NCI-H526 treated with DMSO at 0.1 percent for 48 hours (cell line): ENCODE results near the gene TMPO.
"Not testable (repeated sequence)": the region's sequence is repeated elsewhere in the genome, so short reads cannot be mapped to it uniquely, and the experiment has no call there.

ENCODE experiments used
- DNase-seq: peaks from one replicate; lab custom pipeline; 2025; lab: John Stamatoyannopoulos, UW

The TMPO gene

DNA sequence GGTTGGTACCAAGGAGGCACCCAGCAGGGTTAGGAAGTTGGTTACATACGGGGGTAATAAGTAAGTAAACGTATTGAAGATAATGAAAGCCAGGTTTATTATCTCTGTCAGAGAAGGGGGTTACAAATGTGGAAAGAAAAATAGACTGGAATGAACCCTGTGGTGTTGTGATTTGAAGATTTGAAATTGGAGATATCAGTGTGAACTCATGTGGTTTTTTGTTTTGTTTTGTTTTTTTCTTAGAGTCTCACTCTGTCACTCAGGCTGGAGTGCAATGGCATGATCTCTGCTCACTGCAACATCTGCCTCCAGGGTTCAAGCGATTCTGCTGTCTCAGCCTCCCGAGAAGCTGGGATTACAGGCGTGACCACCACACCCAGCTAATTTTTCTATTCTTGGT is 64.0 kb downstream of the TMPO start:
- no peak for DNase-seq

DNA sequence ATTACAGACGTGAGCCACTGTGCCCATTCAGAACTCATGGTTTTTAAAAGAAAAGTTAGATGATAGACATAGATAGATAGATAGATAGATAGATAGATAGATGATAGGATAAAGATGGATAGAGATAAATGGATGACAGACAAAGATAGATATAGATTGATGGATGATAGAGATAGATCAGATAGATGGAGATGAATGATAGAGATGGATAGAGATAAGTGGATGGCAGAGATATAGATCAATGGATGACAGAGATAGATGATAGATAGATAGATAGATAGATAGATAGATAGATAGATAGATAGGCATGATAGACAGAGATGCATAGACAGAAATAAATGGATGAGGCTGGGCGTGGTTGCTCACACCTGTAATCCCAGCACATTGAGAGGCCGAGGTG is 64.4 kb downstream of the TMPO start:
- no peak for DNase-seq

DNA sequence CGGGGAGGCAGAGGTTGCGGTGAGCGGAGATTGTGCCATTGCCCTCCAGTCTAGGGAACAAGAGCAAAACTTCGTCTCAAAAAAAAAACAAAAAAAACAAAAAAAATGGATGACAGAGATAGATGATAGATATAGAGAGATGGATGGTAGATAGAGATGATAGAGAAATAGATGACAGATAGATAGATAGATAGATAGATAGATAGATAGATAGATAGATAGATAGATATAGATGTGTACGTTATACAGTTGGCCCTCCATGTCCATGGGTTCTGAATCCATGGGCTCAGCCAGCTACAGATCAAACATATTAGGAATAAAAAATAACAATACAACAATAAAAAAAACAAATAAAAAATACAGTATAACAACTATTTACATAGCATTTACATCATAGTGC is 65.3 kb downstream of the TMPO start:
- no peak for DNase-seq

DNA sequence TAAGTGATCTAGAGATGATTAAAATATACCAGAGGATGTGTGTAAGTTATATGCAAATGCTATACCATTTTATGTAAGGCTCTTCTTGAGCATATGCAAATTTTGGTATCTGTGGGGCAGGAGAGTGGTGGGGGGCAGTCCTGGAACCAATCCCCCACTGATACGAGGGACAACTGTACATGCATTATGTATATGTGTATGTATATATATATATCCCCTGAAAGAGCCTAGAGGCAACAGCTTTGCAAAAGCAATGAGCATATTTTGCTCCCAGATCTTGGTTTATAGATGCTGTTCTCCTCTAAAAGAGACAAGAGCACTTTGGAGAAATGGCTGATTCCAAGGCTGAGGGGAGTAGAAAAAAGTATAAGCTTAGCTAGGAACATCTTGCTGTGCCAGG is 65.7 kb downstream of the TMPO start:
- peak; percentile 60 for DNase-seq

GRCh38 chr12:98582093-98582492 is 66.7 kb downstream of the TMPO start:
- no peak for DNase-seq

DNA sequence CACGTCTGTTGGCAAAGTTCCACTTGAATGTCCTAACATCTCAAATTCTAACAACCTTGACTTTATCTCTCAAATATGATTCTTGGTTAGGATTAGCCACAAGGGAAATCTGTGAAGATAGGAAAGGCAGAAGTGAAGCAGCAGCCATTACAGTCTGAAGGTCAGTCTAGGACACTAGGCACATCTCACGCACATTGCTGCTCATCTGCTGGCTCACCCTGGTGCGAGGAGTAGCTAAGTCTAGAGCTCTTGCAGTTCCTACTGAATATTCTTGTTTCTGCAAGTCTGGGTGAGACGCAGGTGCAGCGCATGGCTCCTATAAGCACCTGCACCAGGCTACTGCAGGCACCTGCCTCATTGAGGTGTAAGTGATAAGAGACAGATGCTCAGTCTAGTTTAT is 71.7 kb downstream of the TMPO start:
- peak; percentile 16 for DNase-seq

GRCh38 chr12:98591209-98591608 is 75.8 kb downstream of the TMPO start:
- no peak for DNase-seq

- DNase-seq, result no peak
Observed at GRCh38 chr12:98592825-98593322, 77.5 kb downstream of the TMPO start.

GRCh38 chr12:98593351-98594049 is 78.1 kb downstream of the TMPO start, which contains the start of gene SLC25A3:
Gene SLC25A3, plus strand, starts transcription at chr12:98593686. Its CDS starts 293 bp downstream, at chr12:98593979.
- DNase-seq, result peak; percentile 94

- no peak for DNase-seq
Observed at GRCh38 chr12:98594050-98594835, 78.9 kb downstream of the TMPO start.

- DNase-seq, result no peak
Observed at GRCh38 chr12:98595243-98595988, 80.0 kb downstream of the TMPO start.

GRCh38 chr12:98597313-98597712 is 81.9 kb downstream of the TMPO start:
- not testable (repeated sequence) for DNase-seq
